Measurements from ENCODE around the gene UBXN11.

The UBXN11 gene

DNA sequence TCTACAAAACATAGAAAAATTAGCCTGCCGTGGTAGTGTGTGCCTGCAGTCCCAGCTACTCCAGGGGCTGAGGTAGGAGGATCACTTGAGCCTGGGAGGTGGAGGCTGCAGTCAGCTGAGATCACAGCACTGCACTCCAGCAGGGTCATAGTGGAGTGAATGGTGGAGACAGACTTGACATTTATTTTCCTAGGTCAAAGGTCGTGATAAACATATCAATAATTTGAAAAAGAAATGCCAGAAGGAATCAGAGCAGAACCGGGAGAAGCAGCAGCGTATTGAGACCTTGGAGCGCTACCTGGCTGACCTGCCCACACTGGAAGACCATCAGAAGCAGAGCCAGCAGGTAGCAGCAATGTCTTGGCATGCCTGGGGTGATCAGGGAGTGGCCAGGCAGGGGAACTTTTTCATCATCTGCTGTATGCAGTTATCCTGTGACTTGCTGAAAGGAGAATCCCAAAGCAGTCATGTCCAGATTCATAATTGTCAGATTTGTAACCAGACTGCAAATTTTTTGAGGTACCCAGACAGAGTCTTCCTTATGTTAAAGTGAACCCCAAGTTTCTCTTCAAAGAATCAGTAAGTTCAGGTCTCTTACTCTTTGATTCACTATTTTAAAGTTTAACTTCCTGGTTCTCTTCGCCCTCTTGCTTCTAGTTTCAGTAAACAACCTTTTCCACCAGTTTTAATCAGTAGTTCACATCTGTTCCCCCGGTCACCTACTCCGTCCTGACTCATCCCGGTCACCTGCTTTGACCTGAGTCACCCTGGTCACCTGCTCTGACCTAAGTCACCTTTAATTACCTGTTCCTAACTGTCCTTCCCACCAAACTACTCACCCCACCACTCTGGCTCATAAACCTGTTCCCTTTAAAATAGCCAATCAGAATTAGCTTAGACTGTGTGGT, 37.9 kb downstream of the UBXN11 start:
- DNase-seq (ENCODE audit: low read depth): no peak

DNA sequence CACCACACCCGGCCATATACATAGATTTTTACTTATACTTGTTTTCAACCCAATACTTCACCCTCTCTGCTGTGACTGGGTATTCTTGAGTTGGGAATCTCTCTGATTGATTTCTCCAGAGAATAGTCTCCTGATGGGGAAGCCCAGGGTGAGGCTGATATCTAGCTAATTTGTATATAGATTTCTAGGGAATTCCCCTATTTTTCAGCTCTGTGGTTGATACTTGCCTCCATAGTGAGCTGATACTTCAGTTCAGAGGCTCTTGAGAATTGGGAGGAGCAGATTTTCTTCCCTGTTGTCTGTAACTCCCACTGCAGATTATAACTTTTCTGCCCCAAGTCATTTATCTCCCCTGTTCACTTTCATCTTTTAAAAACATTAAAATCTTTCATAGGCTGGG, 41.0 kb downstream of the UBXN11 start:
- DNase-seq (ENCODE audit: low read depth): no peak

DNA sequence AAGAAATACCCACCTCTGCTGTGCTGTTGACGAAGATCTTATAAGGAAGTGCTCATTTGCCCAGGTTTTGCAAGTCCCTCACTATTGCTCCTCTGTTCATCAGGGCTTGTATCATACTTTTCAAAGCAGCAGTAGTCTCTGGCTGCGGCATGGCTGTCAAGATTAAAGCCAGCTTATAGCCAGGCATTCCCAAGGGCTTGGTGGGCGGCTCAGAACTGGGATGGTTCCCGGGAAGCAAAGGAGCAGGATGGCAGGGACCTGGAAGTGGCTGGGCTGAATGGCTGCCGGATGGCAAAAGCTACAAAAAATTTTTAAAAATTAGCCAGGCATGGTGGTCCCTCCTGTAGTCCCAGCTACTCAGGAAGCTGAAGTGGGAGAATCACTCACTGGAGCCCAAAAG, 43.2 kb downstream of the UBXN11 start:
- no peak for DNase-seq (ENCODE audit: low read depth)

DNA sequence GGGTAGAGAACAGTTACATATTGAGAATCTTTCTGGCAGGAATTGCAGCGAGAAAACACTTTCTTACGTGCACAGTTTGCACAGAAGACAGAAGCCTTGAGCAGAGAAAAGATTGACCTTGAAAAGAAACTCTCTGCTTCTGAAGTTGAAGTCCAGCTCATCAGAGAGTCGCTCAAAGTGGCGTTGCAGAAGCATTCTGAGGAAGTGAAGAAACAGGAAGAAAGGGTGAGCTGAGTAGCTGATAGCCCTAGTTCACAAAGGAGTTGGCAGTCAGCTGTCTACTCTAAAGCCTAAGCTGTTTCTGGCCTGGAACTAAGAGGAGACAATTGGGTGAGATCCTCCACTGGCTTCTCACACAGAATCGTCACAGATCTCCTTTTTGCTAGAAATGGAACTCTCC, 46.9 kb downstream of the UBXN11 start:
- DNase-seq (ENCODE audit: low read depth): no peak

DNA sequence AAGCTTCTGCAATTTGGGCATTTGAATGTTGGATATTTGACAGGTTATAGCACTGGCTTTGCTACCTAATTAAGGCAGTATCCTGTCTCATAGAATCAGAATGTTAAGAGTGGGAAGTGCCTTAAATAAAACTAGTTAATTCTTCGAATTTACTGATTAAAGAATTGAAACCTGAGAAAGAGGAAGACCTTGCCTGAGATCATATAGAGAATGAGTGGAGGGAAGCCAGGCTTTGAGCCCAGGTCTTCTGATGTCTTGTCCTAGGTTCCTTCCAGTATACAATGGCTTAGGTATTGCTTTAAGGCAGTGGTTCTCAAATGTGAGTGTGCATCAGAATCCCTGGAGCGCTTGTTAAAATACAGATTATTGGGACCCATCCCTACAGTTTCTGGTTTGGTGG, 47.4 kb downstream of the UBXN11 start:
- DNase-seq (ENCODE audit: low read depth): no peak

DNA sequence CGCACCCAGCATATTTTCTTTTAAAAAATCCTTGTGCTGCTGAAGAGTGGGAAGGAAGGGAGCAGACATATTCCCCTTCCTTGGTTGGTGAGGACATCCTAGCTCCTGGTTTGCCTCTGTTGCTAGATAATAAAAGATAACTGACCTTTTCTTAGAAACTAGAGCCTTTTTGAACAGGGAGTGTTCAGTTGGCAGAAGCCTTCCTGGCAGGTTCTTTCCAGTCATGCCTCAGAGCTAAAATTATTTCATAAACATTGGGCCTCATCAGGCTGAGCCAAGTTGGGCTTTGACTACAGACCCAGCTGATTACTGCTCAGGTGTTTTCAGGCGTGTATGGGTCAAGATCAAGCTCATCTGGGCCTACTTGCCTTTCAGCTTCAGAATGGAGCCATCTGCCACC, 49.2 kb downstream of the UBXN11 start:
- no peak for DNase-seq (ENCODE audit: low read depth)

DNA sequence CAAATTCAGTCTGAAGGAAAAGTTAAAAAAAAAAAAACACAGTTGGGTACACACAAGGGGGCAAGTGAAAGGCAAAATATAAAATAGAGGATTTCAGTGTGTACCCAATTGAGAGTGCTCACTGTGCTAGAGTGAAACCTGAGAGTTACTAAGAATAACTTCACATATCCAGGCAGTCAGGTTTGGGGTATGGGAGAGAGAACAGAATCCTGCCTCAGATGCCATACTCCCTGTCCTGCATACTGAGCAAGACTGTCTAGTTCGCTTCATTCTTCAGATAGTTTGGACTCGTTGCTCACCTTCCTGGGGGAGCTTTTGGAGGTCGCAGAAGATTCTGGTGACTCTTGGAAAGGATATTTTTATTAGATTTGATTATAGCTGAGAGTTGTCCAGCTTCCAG, 52.0 kb downstream of the UBXN11 start:
- no peak for DNase-seq (ENCODE audit: low read depth)

DNA sequence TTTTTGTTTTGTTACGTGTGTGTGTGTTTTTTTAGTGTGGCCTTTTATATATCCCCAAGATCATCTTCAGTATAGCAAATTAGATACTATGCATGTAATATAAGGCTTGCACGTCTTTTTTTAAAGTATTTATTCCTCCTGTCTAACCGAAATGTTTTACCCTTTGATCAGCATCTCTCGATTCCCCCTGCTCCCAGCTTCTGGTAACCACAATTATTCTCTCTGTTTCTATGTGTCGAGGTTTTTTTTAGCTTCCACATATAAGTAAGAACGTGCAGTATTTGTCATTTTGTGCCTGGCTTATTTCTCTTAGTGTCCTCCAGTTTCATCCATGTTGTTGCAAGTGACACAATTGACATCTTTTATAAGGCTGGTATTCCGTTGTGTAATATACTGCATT, 53.7 kb downstream of the UBXN11 start:
- DNase-seq (ENCODE audit: low read depth): no peak

DNA sequence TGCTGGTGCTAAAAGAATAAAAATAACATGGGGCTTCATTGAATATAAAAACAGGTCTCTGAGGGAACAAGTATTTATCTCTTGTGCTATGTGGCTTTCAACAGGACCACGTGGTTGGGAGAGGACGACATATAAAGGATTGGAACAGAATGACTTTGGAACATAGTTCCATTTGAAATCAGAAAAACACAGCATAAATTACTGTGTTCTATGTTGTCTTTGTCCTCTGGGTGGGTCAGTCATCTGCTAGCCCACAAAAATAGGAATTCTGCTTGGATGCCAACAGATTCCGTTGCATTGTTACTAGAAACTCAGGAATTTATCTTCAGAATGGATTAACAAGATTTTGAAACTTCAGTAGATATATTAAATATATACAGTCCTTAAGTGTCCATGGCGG, 66.5 kb downstream of the UBXN11 start:
- DNase-seq (ENCODE audit: low read depth): peak; percentile 61

DNA sequence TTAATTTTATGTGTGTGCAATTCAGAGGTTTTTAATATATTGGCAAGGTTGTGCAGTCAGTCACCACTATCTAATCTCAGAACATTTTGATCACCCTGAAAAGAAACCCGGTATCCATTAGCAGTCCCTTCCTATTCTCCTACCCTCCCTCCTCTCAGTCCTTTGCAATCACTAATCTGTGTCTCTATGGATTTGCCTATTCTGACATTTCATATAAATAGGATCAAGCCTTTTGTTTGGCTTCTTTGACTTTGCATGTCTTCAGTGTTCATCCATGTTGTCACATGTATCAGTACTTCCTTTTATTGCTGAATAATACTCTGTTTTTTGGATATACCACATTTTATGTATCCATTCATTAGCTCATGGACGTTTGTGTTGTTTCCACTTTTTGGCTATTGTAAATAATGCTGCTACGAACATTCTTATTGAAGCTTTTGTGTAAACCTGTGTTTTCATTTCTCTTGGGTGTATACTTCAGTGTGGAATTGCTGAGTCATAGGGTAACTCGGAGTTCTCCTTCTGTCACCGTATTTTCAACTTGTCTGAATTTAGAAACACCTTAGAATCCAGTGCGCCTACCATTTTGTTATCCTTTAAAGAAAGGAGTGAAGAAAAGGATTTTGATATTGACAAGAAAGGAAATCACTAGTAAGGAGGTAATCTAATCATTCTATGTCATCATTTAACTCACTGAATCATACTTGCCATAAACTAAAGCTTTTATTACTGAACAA, 69.0 kb downstream of the UBXN11 start:
- DNase-seq (ENCODE audit: low read depth): peak; percentile 15

DNA sequence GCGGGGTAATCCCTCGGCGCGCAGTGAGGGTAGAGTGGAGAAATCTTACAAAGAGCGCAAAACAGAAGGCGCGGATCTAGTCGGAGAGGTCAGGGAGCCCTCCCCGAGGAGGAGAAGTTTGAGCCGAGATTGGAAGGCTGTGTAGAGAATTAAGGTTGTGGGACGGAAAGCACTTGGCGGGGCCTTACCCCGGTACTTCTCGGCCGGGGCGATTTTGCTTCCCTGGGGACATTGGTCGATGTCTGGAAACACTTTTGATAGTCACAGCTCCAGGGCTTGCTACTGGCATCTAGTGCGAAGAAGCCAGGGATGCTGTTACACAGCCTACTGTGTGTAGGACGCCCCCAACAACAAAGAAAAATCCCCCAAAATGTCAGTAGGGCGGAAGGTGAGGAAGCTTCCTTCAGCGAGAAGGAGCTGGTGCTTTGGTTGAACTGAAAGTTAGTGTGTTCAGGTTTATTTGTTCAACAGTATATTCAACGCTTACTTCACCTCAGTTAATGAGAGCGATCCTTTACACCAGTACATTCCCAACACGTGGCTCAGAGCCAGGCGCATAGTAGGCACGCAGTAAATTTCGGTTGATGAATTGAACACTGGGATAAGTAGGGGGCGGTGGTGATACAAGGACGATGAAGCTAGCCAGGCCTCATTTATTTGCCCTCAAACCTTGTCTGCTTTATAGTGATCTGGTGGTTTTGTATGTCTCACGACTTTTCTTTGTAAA, 71.6 kb downstream of the UBXN11 start:
- peak; percentile 37 for DNase-seq (ENCODE audit: low read depth)

DNA sequence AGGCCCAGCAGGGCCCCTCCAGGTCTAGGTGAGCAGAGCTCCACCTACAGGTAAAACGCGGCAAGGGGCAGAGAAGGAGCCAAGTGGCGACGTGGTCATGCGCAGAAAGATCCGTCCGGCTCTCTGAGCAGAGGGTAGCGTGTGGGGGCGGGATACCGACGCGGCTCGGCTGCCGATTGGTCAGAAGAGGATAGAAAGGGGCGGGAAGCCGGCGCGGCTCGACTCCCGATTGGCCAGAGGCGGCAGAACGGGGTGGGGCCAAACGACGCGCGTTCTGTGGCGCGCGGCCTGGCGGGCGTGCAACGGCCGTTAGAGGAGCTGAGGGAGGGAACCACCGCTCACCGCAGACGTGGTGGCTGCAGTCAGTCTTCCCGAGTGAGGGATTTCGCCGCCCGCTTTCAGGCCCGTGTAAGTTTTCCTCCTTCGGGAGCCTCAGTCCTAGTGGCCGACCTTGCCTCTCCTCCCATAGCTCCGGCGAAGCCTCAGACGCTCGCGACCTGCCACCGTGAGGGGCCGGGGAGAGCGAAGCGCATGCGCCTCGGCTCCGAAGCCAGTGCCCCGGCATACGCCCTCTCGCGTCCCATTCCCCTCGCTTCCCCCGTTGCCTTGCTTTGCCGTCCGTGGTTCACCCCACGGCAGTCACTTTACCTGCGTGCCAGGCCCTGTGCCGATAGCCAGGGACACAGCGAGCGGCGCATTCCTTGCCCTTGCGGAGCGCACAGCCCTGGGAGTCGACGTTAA, 72.4 kb downstream of the UBXN11 start, which contains the start of gene CEP85:
Gene CEP85 (plus strand): TSS at position 298 of the 741 bp plus-strand sequence. CDS start 5,584 bp downstream, outside the sequence.
- peak; percentile 96 for DNase-seq (ENCODE audit: low read depth)
